Keratinocyte (primary cell): ENCODE data around the gene TRAPPC11. TPM values are rescaled to one million over a fixed set of nuclear protein-coding genes. Genes with fewer than 3 reads are reported as not detected.
A peak's percentile ranks its signal among the peaks of the same experiment; 100 is the strongest.

Source experiments
- DNase-seq: peaks from one replicate; pipeline ENCODE4 v3.0.0-alpha.2; 2011; ENCODE audit warnings: low read depth, missing footprints, low spot score
- FAIRE-seq: peaks from 2 replicates; lab custom pipeline; 2011; peaks lifted over from hg19 to GRCh38; lab: Jason Lieb, UNC
- H2AFZ ChIP-seq: 2 replicates; pipeline ENCODE4 v1.6.0; 2012; ENCODE audit warnings: low read length, control low read depth, inconsistent platforms; ENCODE audit not compliant: control insufficient read depth
- H3K27ac ChIP-seq: 2 replicates; pipeline ENCODE4 v1.5.1; 2011; ENCODE audit warnings: low read length; ENCODE audit not compliant: control insufficient read depth, insufficient read depth
- H3K27me3 ChIP-seq: 3 replicates; pipeline ENCODE4 v1.6.0; 2011; ENCODE audit warnings: low read length; ENCODE audit not compliant: control insufficient read depth, insufficient read depth; ENCODE audit errors: extremely low read depth
- H3K36me3 ChIP-seq, 2 experiments: 2 replicates in 1 of 2; 3 replicates in 1 of 2; pipeline ENCODE4 v1.5.1; 2011; ENCODE audit warnings: low read length in 2 of 2, mild to moderate bottlenecking in 1 of 2; ENCODE audit not compliant: control insufficient read depth in 2 of 2, insufficient read depth in 2 of 2; ENCODE audit errors: extremely low read depth in 1 of 2
- H3K4me1 ChIP-seq: 3 replicates; pipeline ENCODE4 v1.5.1; 2011; ENCODE audit warnings: low read length; ENCODE audit not compliant: control insufficient read depth, insufficient read depth; ENCODE audit errors: extremely low read depth
- H3K4me2 ChIP-seq: 3 replicates; pipeline ENCODE4 v1.6.0; 2011; ENCODE audit warnings: low read depth, low read length; ENCODE audit not compliant: control insufficient read depth, insufficient read depth; ENCODE audit errors: extremely low read depth
- H3K4me3 ChIP-seq, 3 experiments: fragments of 200-600 bp in 1 of 3; sonication (generic) in 1 of 3; 2 replicates in 2 of 3; 3 replicates in 1 of 3; pipeline ENCODE4 v1.5.1; 2011 to 2016; ENCODE audit warnings: low read length in 3 of 3, mild to moderate bottlenecking in 3 of 3, control low read depth in 2 of 3, inconsistent platforms in 1 of 3, low read depth in 1 of 3, mixed read lengths in 1 of 3, mixed run types in 1 of 3, moderate library complexity in 1 of 3; ENCODE audit not compliant: control insufficient read depth in 2 of 3, insufficient read depth in 2 of 3; ENCODE audit errors: extremely low read depth in 1 of 3
- H3K79me2 ChIP-seq: 2 replicates; pipeline ENCODE4 v1.6.0; 2012; ENCODE audit warnings: low read length; ENCODE audit not compliant: control insufficient read depth, insufficient read depth
- H3K9ac ChIP-seq: 3 replicates; pipeline ENCODE4 v1.6.0; 2011; ENCODE audit warnings: low read length; ENCODE audit not compliant: control insufficient read depth, insufficient read depth; ENCODE audit errors: extremely low read depth
- H3K9me1 ChIP-seq: 3 replicates; pipeline ENCODE4 v1.6.0; 2011; ENCODE audit warnings: low read length; ENCODE audit not compliant: control insufficient read depth, insufficient read depth; ENCODE audit errors: extremely low read depth
- H3K9me3 ChIP-seq: 2 replicates; pipeline ENCODE4 v1.5.1; 2012; ENCODE audit warnings: low read depth, low read length; ENCODE audit not compliant: control insufficient read depth
- H4K20me1 ChIP-seq: 3 replicates; pipeline ENCODE4 v1.6.0; 2011; ENCODE audit warnings: low read length; ENCODE audit not compliant: control insufficient read depth, insufficient read depth; ENCODE audit errors: extremely low read depth
- CTCF ChIP-seq, 3 experiments: IDR thresholded peaks in 1 of 3; conservative IDR thresholded peaks in 1 of 3; optimal IDR thresholded peaks in 1 of 3; 2 replicates in 2 of 3; 3 replicates in 1 of 3; pipeline versions ENCODE3 to v1.5.1; 2011; ENCODE audit warnings: low read length in 3 of 3, mild to moderate bottlenecking in 3 of 3, moderate library complexity in 2 of 3, control low read depth in 1 of 3, inconsistent platforms in 1 of 3; ENCODE audit not compliant: insufficient read depth in 2 of 3; ENCODE audit errors: extremely low read depth in 1 of 3
- EZH2 ChIP-seq: IDR thresholded peaks from one replicate; pipeline ENCODE4 v1.6.1; 2012; ENCODE audit warnings: inconsistent platforms, mild to moderate bottlenecking, low read length, moderate library complexity
- dilution Hi-C: fragments of 300-500 bp; cut with MboI; formaldehyde crosslinking; loops from one replicate; pipeline ENCODE4 v1.7.0; 2020; ENCODE audit warnings: low sequenced_read_pairs; ENCODE audit not compliant: extremely low pct_ligation_motif_present
- polyA plus RNA-seq, 5 experiments: library from polyadenylated mRNA; depleted of rRNA in 3 of 5; stranded (reverse) in 3 of 5; stranded (forward) in 1 of 5; unstranded in 1 of 5; fragments of >200 nt; gene quantifications; 1 replicate in 1 of 5; 2 replicates in 3 of 5; 3 replicates in 1 of 5; pipeline versions ENCODE4 v1.2.1 to v1.2.3, GENCODE V29; 2011 to 2012; ENCODE audit warnings: missing spikeins in 2 of 5, low read depth in 1 of 5, low replicate concordance in 1 of 5

TRAPPC11 gene
- polyA plus RNA-seq, 1 donor (not counting 4 experiments of a cell fraction or from before 2014, with no cell fraction given): 42.5 TPM

GRCh38 chr4:183721207-183722081 is 62.4 kb downstream of the TRAPPC11 start:
- Histone ChIP-seq H3K36me3 (no peaks in the 10 kb centered on the region), H4K20me1 (no peaks in the 10 kb centered on the region), H3K4me1 (peaks cover 5% of the 10 kb centered on the region), H3K9me1 (no peaks in the 10 kb centered on the region), H3K9me3 (no peaks in the 10 kb centered on the region), H3K9ac (no peak overlapping the region), H2AFZ (no peak overlapping the region), H3K4me2 (no peak overlapping the region), H3K79me2 (no peaks in the 10 kb centered on the region), H3K27ac (no peak overlapping the region), H3K4me3 (no peak overlapping the region), H3K27me3 (no peaks in the 10 kb centered on the region)
- no peak for TF ChIP-seq EZH2
- TF ChIP-seq CTCF (optimal IDR thresholded peaks at IDR 0.05 in 1 of 3, IDR thresholded peaks at IDR 0.05 in 1 of 3, conservative IDR thresholded peaks at IDR 0.05 in 1 of 3; ENCODE audit: extremely low read depth in 1 of 3, insufficient read depth in 2 of 3, low read length in 3 of 3): peak in 1 of 3 experiments; percentile 17
- dilution Hi-C loops: no loop called here
- FAIRE-seq: no peak
- DNase-seq: no peak

- TF ChIP-seq EZH2 (no peak), CTCF (optimal IDR thresholded peaks at IDR 0.05 in 1 of 3, IDR thresholded peaks at IDR 0.05 in 1 of 3, conservative IDR thresholded peaks at IDR 0.05 in 1 of 3; ENCODE audit: extremely low read depth in 1 of 3, insufficient read depth in 2 of 3, low read length in 3 of 3) (peak in 1 of 3 experiments; percentile 0)
Observed at GRCh38 chr4:183722731-183723560, 63.9 kb downstream of the TRAPPC11 start.

More at GRCh38 chr4:183722731-183723560, 63.9 kb downstream of the TRAPPC11 start:
- Histone ChIP-seq H3K27me3 (no peaks in the 10 kb centered on the region), H2AFZ (peak overlapping the region; percentile 40), H3K36me3 (no peaks in the 10 kb centered on the region), H3K27ac (no peak overlapping the region), H3K4me3 (peak overlapping the region; percentile 33 to 43 (median 42)), H4K20me1 (no peaks in the 10 kb centered on the region), H3K4me1 (peaks cover 5% of the 10 kb centered on the region), H3K4me2 (peak overlapping the region; percentile 73), H3K9me3 (no peaks in the 10 kb centered on the region), H3K9me1 (no peaks in the 10 kb centered on the region), H3K79me2 (no peaks in the 10 kb centered on the region), H3K9ac (peak overlapping the region; percentile 50)
- DNase-seq (no peak), FAIRE-seq (no peak)
- dilution Hi-C loops: no loop called here
